HepG2 (cell line): ENCODE data around the gene SMIM8. TPM values are rescaled to one million over a fixed set of nuclear protein-coding genes. Genes with fewer than 3 reads are reported as not detected.
"Not testable (repeated sequence)": the region's sequence is repeated elsewhere in the genome, so short reads cannot be mapped to it uniquely, and the experiment has no call there.

ENCODE experiments used
- ATAC-seq: fragments of 200-7000 bp; cut with Tn5 transposase; 3 replicates; pipeline ENCODE4 v1.9.1; 2020; ENCODE audit warnings: mild to moderate bottlenecking, moderate library complexity
- BruUV-seq: library from RNA; stranded (reverse); fragments of 400-500 nt; replicated peaks from 2 replicates; lab custom pipeline; 2021; lab: Mats Ljungman, UMichigan
- CTCF ChIA-PET: fragments of 300-600 bp; formaldehyde crosslinking; extraction: SDS; loops from one replicate; lab custom pipeline; 2021; ENCODE audit warnings: low total read pairs, inconsistent platforms, low intra/inter-chr PET ratio; lab: Yijun Ruan, JAX
- POLR2A ChIA-PET: fragments of 350-600 bp; sonication (Branson Sonifier 250); formaldehyde crosslinking; loops from one replicate; lab custom pipeline; 2020; ENCODE audit warnings: antibody characterized with exemption, inconsistent platforms; lab: Yijun Ruan, JAX
- DNase-seq: peaks from one replicate; pipeline ENCODE4 v3.0.0-alpha.2; 2015; ENCODE audit warnings: low spot score
- FAIRE-seq: peaks from 3 replicates; lab custom pipeline; 2011; peaks lifted over from hg19 to GRCh38; lab: Jason Lieb, UNC
- H2AFZ ChIP-seq: one replicate; pipeline ENCODE4 v1.6.1; 2011; ENCODE audit warnings: low read length, inconsistent platforms
- H3K27ac ChIP-seq: fragments of 300-600 bp; 3 replicates; pipeline ENCODE4 v1.8.0; 2011; ENCODE audit warnings: mixed run types, mild to moderate bottlenecking, mixed read lengths, low read length, inconsistent platforms; ENCODE audit not compliant: insufficient read depth; ENCODE audit errors: extremely low read length
- H3K27me3 ChIP-seq, 2 experiments: fragments of 200-600 bp in 1 of 2; 2 replicates in 1 of 2; 3 replicates in 1 of 2; pipeline versions ENCODE4 v1.6.0 to v1.8.0; 2011; ENCODE audit warnings: low read length in 2 of 2, mild to moderate bottlenecking in 2 of 2, moderate library complexity in 2 of 2, inconsistent platforms in 1 of 2; ENCODE audit not compliant: insufficient read depth in 2 of 2, control insufficient read depth in 1 of 2
- H3K36me3 ChIP-seq, 2 experiments: fragments of 200-600 bp in 1 of 2; replicated peaks in 1 of 2; 2 replicates in 1 of 2; 3 replicates in 1 of 2; pipeline versions ENCODE4 v1.5.1 to v1.8.0; 2011; ENCODE audit warnings: low read length in 2 of 2, inconsistent platforms in 1 of 2; ENCODE audit not compliant: insufficient read depth in 2 of 2, control insufficient read depth in 1 of 2
- H3K4me1 ChIP-seq: 2 replicates; pipeline ENCODE4 v1.5.1; 2012; ENCODE audit warnings: low read length, inconsistent platforms; ENCODE audit not compliant: insufficient read depth
- H3K4me2 ChIP-seq: 2 replicates; pipeline ENCODE4 v1.6.0; 2011; ENCODE audit warnings: low read depth, low read length, inconsistent platforms
- H3K4me3 ChIP-seq, 3 experiments: fragments of 200-600 bp in 1 of 3; sonication (generic), shearing (Covaris generic) in 1 of 3; replicated peaks in 1 of 3; 2 replicates each; pipeline ENCODE4 v1.5.1; 2011 to 2016; ENCODE audit warnings: low read length in 3 of 3, inconsistent platforms in 2 of 3, low read depth in 2 of 3, mild to moderate bottlenecking in 2 of 3, control low read depth in 1 of 3, mixed read lengths in 1 of 3; ENCODE audit not compliant: insufficient read depth in 1 of 3
- H3K79me2 ChIP-seq: one replicate; pipeline ENCODE4 v1.6.1; 2011; ENCODE audit warnings: low read length, inconsistent platforms; ENCODE audit not compliant: insufficient read depth
- H3K9ac ChIP-seq: 2 replicates; pipeline ENCODE4 v1.6.0; 2011; ENCODE audit warnings: mild to moderate bottlenecking, low read depth, low read length, inconsistent platforms; ENCODE audit not compliant: insufficient read depth
- H3K9me3 ChIP-seq: 2 replicates; pipeline ENCODE4 v1.5.1; 2012; ENCODE audit warnings: mild to moderate bottlenecking, low read length
- H4K20me1 ChIP-seq: 2 replicates; pipeline ENCODE4 v1.6.0; 2011; ENCODE audit warnings: inconsistent platforms, mild to moderate bottlenecking, low read length, moderate library complexity; ENCODE audit not compliant: insufficient read depth
- JUNB ChIP-seq: sonication (generic); formaldehyde crosslinking; IDR thresholded peaks from 2 replicates; pipeline ENCODE4 v1.8.0; 2022; ENCODE audit warnings: missing genetic modification reagents, mild to moderate bottlenecking, borderline replicate concordance
- KLF6 ChIP-seq: IDR thresholded peaks from 2 replicates; pipeline ENCODE4 v1.8.0; 2016; ENCODE audit warnings: missing biosample characterization, missing genetic modification reagents
- LCORL ChIP-seq, 2 experiments: fragments of 450-650 bp in 1 of 2; sonication (generic) in 1 of 2; formaldehyde crosslinking in 1 of 2; IDR thresholded peaks; 2 replicates each; pipeline versions ENCODE4 v1.5.0 to v1.6.1; 2017 to 2020; ENCODE audit warnings: antibody characterized with exemption in 1 of 2, missing genetic modification reagents in 1 of 2
- SMAD1 ChIP-seq: sonication (generic); formaldehyde crosslinking; IDR thresholded peaks from 2 replicates; pipeline ENCODE4 v1.4.0; 2020; ENCODE audit warnings: missing genetic modification reagents, low read depth, mild to moderate bottlenecking, borderline replicate concordance
- SMYD3 ChIP-seq: sonication (generic); formaldehyde crosslinking; IDR thresholded peaks from 2 replicates; pipeline ENCODE4 v1.8.1; 2023; ENCODE audit warnings: mild to moderate bottlenecking, missing genetic modification reagents
- SP5 ChIP-seq: IDR thresholded peaks from 2 replicates; pipeline ENCODE4 v1.6.1; 2016; ENCODE audit warnings: low read depth, borderline replicate concordance
- STAT6 ChIP-seq: sonication (generic); formaldehyde crosslinking; IDR thresholded peaks from 2 replicates; pipeline ENCODE4 v1.4.0; 2020; ENCODE audit warnings: missing genetic modification reagents, mild to moderate bottlenecking, borderline replicate concordance
- TCF12 ChIP-seq, 2 experiments: fragments of 450-650 bp in 1 of 2; sonication (generic) in 1 of 2; formaldehyde crosslinking in 1 of 2; IDR thresholded peaks; 2 replicates each; pipeline versions ENCODE4 v1.6.1 to v1.8.0; 2017 to 2022; ENCODE audit warnings: antibody characterized with exemption in 1 of 2, mild to moderate bottlenecking in 1 of 2, missing genetic modification reagents in 1 of 2, moderate library complexity in 1 of 2
- WIZ ChIP-seq: sonication (generic); formaldehyde crosslinking; IDR thresholded peaks from 2 replicates; pipeline ENCODE4 v1.5.1; 2020; ENCODE audit warnings: mild to moderate bottlenecking, missing genetic modification reagents
- ZFP36 ChIP-seq: fragments of 150-350 bp; IDR thresholded peaks from 2 replicates; pipeline ENCODE4 v1.6.1; 2018; ENCODE audit warnings: borderline replicate concordance, low read length, low read depth; ENCODE audit not compliant: partially characterized antibody
- ZMAT3 ChIP-seq: sonication (generic); formaldehyde crosslinking; conservative IDR thresholded peaks from 2 replicates; pipeline ENCODE4 v1.7.0; 2021; ENCODE audit warnings: missing genetic modification reagents
- ZMYM2 ChIP-seq: sonication (generic); formaldehyde crosslinking; IDR thresholded peaks from 2 replicates; pipeline ENCODE4 v1.8.0; 2022; ENCODE audit warnings: mild to moderate bottlenecking, missing genetic modification reagents
- ZNF256 ChIP-seq: sonication (generic); formaldehyde crosslinking; conservative IDR thresholded peaks from 2 replicates; pipeline ENCODE4 v1.4.0; 2020; ENCODE audit warnings: missing genetic modification reagents
- ZNF629 ChIP-seq: sonication (generic); formaldehyde crosslinking; conservative IDR thresholded peaks from 2 replicates; pipeline ENCODE4 v1.5.0; 2020; ENCODE audit warnings: missing genetic modification reagents
- ZUFSP ChIP-seq: sonication (generic); formaldehyde crosslinking; IDR thresholded peaks from 2 replicates; pipeline ENCODE4 v1.9.0; 2021; ENCODE audit warnings: missing genetic modification reagents, mild to moderate bottlenecking, borderline replicate concordance
- WGBS: methylation state at CpG from one replicate; pipeline ENCODE4 v1.1.6; 2017; ENCODE audit warnings: low lambda C conversion rate; 5-methylcytosine and 5-hydroxymethylcytosine counted together
- in situ Hi-C: cut with HindIII; loops from 2 replicates; pipeline ENCODE4 v1.10.0; 2017; ENCODE audit warnings: low pct_unique_long_range_greater_than_20kb; ENCODE audit not compliant: extremely low pct_ligation_motif_present
- intact Hi-C: fragments of 100-400 bp; cut with micrococcal nuclease; formaldehyde crosslinking; loops from one replicate; pipeline ENCODE4 v1.10.0; 2022; ENCODE audit not compliant: unreplicated experiment
- polyA plus RNA-seq, 8 experiments: library from polyadenylated mRNA; depleted of rRNA in 3 of 8; stranded (reverse) in 7 of 8; unstranded in 1 of 8; fragments of >200 nt; fragmentation: Illumina TruSeq in 4 of 8; extraction: Trizol in 4 of 8; gene quantifications; 2 replicates each; pipeline versions ENCODE4 v1.2.1 to v1.2.3, GENCODE V29; 2011 to 2016; ENCODE audit warnings: low read depth in 4 of 8, missing spikeins in 1 of 8, mixed read lengths in 1 of 8; ENCODE audit not compliant: insufficient read depth in 1 of 8
- total RNA-seq, 5 experiments: library from RNA; depleted of rRNA; stranded (reverse); fragments of >200 nt; fragmentation: Illumina TruSeq; extraction: Trizol; gene quantifications; 2 replicates each; pipeline ENCODE4 v1.2.3, GENCODE V29; 2016; ENCODE audit warnings: low read depth in 1 of 5

SMIM8 gene
- total and polyA plus RNA-seq, 2 of the 13 experiments (the other 11 are each of a cell fraction or from before 2014, with no cell fraction given): 4.8 to 10.0 TPM

GRCh38 chr6:87323880-87324279 is 1.5 kb downstream of the SMIM8 start:
- intact Hi-C loops, H3K36me3 ChIP-seq, H2AFZ ChIP-seq, H4K20me1 ChIP-seq, H3K4me3 ChIP-seq, H3K4me2 ChIP-seq, H3K79me2 ChIP-seq, ATAC-seq, H3K27me3 ChIP-seq, FAIRE-seq, in situ Hi-C loops, POLR2A ChIA-PET, H3K4me1 ChIP-seq, CTCF ChIA-PET, DNase-seq, H3K9ac ChIP-seq, H3K27ac ChIP-seq, BruUV-seq, H3K9me3 ChIP-seq: not testable (repeated sequence)
- 92% methylated on average over 1 of the region's 1 CpG for WGBS

- no peak for TF ChIP-seq JUNB
- no peak for TF ChIP-seq KLF6 (CRISPR knock-in tag)
- no peak for TF ChIP-seq SMYD3 (CRISPR knock-in tag)
- no peak for TF ChIP-seq ZNF256 (CRISPR knock-in tag)
- no peak for TF ChIP-seq ZMAT3
- no peak for TF ChIP-seq WIZ
- TF ChIP-seq ZUFSP: no peak
- no peak for TF ChIP-seq SMAD1
- no peak for TF ChIP-seq STAT6 (CRISPR knock-in tag)
- no peak for TF ChIP-seq ZMYM2 (CRISPR knock-in tag)
- no peak for TF ChIP-seq SP5 (CRISPR knock-in tag)
- no peak for TF ChIP-seq TCF12 (IDR thresholded peaks at IDR 0.05)
- no peak for TF ChIP-seq TCF12 (CRISPR knock-in tag; IDR thresholded peaks at IDR 0.05)
- TF ChIP-seq ZFP36: no peak
- no peak for TF ChIP-seq LCORL (IDR thresholded peaks at IDR 0.05)
- TF ChIP-seq LCORL (CRISPR knock-in tag; IDR thresholded peaks at IDR 0.05): no peak
- no peak for TF ChIP-seq ZNF629
- Histone ChIP-seq H3K27me3 (no peaks in the 10 kb centered on the region), H3K4me2 (no peak overlapping the region), H3K4me3 (no peak overlapping the region), H3K27ac (no peak overlapping the region), H3K9ac (no peak overlapping the region), H2AFZ (no peak overlapping the region), H3K9me3 (no peaks in the 10 kb centered on the region), H3K79me2 (no peaks in the 10 kb centered on the region), H3K4me1 (no peaks in the 10 kb centered on the region), H4K20me1 (no peaks in the 10 kb centered on the region), H3K36me3 (no peaks in the 10 kb centered on the region; a peak in 1 of 5 replicates)
- no TSS peak for BruUV-seq
- ChIA-PET CTCF (no interaction called here), POLR2A (no interaction called here)
- intact Hi-C loops (no loop called here), in situ Hi-C loops (no loop called here)
- no peak for DNase-seq
- no peak for FAIRE-seq
- no peak for ATAC-seq
Observed at GRCh38 chr6:87330961-87331360, 8.6 kb downstream of the SMIM8 start.
